HG03571 (cell line): ENCODE results near the gene GPX3.

Experiments used
- ATAC-seq: cut with Tn5 transposase; IDR thresholded peaks from one replicate; pipeline ENCODE4 v1.9.1; 2021; ENCODE audit not compliant: unreplicated experiment

GPX3 gene

DNA sequence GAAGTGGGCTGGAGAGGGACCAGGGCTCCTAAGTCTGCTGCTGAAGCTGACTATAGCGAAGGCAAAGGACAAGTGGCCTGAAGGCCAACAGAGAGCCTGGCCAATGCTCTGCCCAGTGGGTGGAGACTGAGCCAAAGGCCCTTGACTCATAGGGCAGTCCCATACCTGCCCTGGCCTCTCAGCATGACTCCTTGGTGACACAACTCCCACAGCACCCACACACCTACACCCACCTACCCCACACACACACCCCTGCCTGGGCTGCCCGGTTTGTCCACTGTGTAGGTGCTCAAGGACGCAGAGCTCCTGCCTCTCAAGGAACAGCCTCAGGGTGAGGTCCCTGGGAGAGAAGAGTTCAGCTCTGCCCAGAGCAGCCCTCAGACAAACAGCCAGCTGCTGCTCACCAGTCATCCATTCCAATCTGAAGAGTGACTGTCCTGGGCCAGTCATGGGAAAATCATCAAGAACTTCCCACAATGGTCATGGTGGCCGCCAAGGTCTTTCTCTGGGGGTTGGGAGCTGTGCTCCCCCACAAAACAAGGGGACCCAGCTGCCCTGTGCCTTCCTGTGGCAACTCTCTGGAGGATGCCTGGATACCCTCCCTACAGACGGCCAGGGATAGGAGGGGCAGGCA lies 55.4 kb downstream of the GPX3 start:
- no peak for ATAC-seq

DNA sequence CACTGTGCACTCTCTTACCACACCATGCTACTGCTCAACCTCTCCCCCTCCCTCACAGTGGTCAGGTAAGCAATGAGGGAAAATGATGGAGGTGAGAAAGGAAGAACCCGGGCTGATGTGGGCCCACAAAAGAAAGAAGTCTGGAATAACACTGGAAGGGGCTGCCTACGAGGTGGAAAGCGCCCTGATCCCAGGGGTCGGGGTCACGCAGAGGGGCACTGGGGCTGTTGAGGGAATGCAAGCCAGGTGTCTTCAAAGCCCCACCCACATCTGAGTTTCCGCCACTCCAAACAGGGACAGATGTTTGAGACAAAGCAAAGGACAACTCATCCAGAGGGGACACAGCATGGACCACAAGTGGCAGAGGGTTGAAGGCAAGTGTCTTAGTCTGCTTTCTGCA lies 56.2 kb downstream of the GPX3 start:
- no peak for ATAC-seq

DNA sequence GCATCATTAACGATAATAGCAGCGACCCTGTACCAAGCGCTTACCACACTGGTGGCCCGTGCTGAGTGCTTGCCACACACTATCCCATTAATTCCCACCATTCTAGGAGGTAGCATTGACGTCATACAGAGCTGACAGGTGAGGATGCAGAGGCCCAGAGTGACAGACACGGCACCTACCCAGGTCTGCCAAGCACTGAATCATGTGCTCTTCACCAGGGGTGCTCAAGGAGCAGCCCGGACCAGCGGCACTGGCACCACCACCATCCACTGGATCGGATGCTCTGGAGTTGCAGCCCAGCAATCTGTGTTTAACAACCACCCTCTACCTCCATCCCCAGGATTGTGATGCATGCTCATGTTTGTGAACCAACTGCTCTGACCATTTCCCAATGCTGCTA lies 57.0 kb downstream of the GPX3 start:
- no peak for ATAC-seq

DNA sequence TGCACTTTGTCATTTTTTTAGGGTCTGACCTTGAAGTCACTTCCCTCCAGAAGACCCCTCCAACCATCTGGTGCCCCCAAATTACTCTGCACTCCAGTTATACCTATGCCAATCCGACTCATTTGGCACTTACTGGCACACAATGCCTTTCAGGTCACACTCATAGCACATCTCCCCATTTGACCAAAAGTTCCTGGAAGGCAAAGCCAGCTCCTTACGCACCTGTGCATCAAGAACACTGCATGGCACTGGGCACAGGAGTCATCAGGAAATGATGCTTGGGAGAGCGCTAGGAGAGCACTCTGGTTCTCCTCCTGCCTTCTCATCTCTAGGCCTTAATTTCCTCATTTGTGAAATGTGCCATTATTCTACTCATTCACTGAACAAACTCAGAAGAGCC lies 57.6 kb downstream of the GPX3 start:
- ATAC-seq: no peak
